Measurements from ENCODE around the gene UGP2. TPM values are rescaled to one million over a fixed set of nuclear protein-coding genes. Genes with fewer than 3 reads are reported as not detected.
"Not testable (repeated sequence)": the region's sequence is repeated elsewhere in the genome, so short reads cannot be mapped to it uniquely, and the experiment has no call there.

Gene UGP2
- total and polyA plus RNA-seq, 2 donors (not counting 1 experiment from before 2014, with no cell fraction given) = 19.1 to 68.8 TPM

- no CpG with 5 or more reads among the region's 1 CpG for WGBS (ENCODE audit: insufficient coverage)
- no peak for TF ChIP-seq EZH2 (IDR thresholded peaks at IDR 0.05; ENCODE audit: borderline replicate concordance, insufficient read depth, low read depth, low read length, poor library complexity, severe bottlenecking)
- no peak for TF ChIP-seq CTCF (IDR thresholded peaks at IDR 0.05)
Measured at GRCh38 chr2:63914311-63914710, 72.6 kb downstream of the UGP2 start.

GRCh38 chr2:63926815-63927214, 85.1 kb downstream of the UGP2 start:
- peaks cover 0 to 6% of the 10 kb centered on the region in 2 experiments for H3K36me3 ChIP-seq (replicated peaks in 1 of 2; ENCODE audit: control extremely low read depth in 1 of 2, control insufficient read depth in 1 of 2, extremely low read depth in 1 of 2, insufficient read depth in 2 of 2, low read length in 1 of 2)
- no peaks in the 10 kb centered on the region for H4K20me1 ChIP-seq (ENCODE audit: control insufficient read depth, insufficient read depth, low read length, poor library complexity, severe bottlenecking)
- 98% methylated on average over 7 of the region's 7 CpGs for WGBS (ENCODE audit: insufficient coverage)
- TF ChIP-seq EZH2 (IDR thresholded peaks at IDR 0.05; ENCODE audit: borderline replicate concordance, insufficient read depth, low read depth, low read length, poor library complexity, severe bottlenecking) (no peak), CTCF (IDR thresholded peaks at IDR 0.05) (no peak)
- ATAC-seq (ENCODE audit: low read depth) (no peak), DNase-seq (no peak)
- POLR2A ChIA-PET = no interaction called here
- H3K27ac ChIP-seq (ENCODE audit: low read length in 2 of 2) = no peak overlapping the region
- no peaks in the 10 kb centered on the region for H3K27me3 ChIP-seq (replicated peaks in 1 of 4; ENCODE audit: control extremely low read depth in 1 of 4, control insufficient read depth in 3 of 4, insufficient read depth in 4 of 4, low read length in 3 of 4)
- H3K4me3 Mint-ChIP-seq = no peak overlapping the region
- H3K27ac Mint-ChIP-seq = no peak overlapping the region
- intact Hi-C loops (cut with micrococcal nuclease) = no loop called here
- H3K27me3 Mint-ChIP-seq = no peaks in the 10 kb centered on the region
- H2AFZ ChIP-seq (ENCODE audit: insufficient read depth, low read depth, low read length, poor library complexity, severe bottlenecking) = no peak overlapping the region
- H3K79me2 ChIP-seq (ENCODE audit: control insufficient read depth, insufficient read depth, low read length) = no peaks in the 10 kb centered on the region
- H3K4me1 Mint-ChIP-seq = peaks cover 2% of the 10 kb centered on the region
- CTCF ChIA-PET = no interaction called here
- H3K9me3 Mint-ChIP-seq (ENCODE audit: insufficient read depth) = peaks cover 1% of the 10 kb centered on the region
- no peaks in the 10 kb centered on the region for H3K9me3 ChIP-seq (ENCODE audit: control extremely low read depth in 1 of 3, control insufficient read depth in 2 of 3, insufficient read depth in 1 of 3, low read length in 2 of 3)
- H3K4me1 ChIP-seq (ENCODE audit: control insufficient read depth in 2 of 2, insufficient read depth in 2 of 2, low read length in 2 of 2) = no peaks in the 10 kb centered on the region
- no peak overlapping the region for H3K4me2 ChIP-seq (replicated peaks; ENCODE audit: low read depth, low read length, poor library complexity, severe bottlenecking)
- H3K4me3 ChIP-seq (ENCODE audit: control extremely low read depth in 1 of 5, extremely low read depth in 1 of 5, insufficient read depth in 1 of 5, low read depth in 2 of 5, low read length in 4 of 5) = no peak overlapping the region
- H3K9ac ChIP-seq (ENCODE audit: low read length) = no peak overlapping the region

More at GRCh38 chr2:63914311-63914710, 72.6 kb downstream of the UGP2 start:
- intact Hi-C loops (cut with micrococcal nuclease) = no loop called here
- Mint-ChIP-seq H3K27me3 (no peaks in the 10 kb centered on the region), H3K9me3 (ENCODE audit: insufficient read depth) (no peaks in the 10 kb centered on the region), H3K4me3 (no peak overlapping the region), H3K27ac (no peak overlapping the region), H3K4me1 (no peaks in the 10 kb centered on the region)
- Histone ChIP-seq H2AFZ (ENCODE audit: insufficient read depth, low read depth, low read length, poor library complexity, severe bottlenecking) (no peak overlapping the region), H3K9me3 (ENCODE audit: control extremely low read depth in 1 of 3, control insufficient read depth in 2 of 3, insufficient read depth in 1 of 3, low read length in 2 of 3) (peaks cover 0 to 3% (median 0%) of the 10 kb centered on the region in 3 donors), H4K20me1 (ENCODE audit: control insufficient read depth, insufficient read depth, low read length, poor library complexity, severe bottlenecking) (no peaks in the 10 kb centered on the region), H3K4me3 (ENCODE audit: control extremely low read depth in 1 of 5, extremely low read depth in 1 of 5, insufficient read depth in 1 of 5, low read depth in 2 of 5, low read length in 4 of 5) (no peak overlapping the region), H3K9ac (ENCODE audit: low read length) (no peak overlapping the region), H3K79me2 (ENCODE audit: control insufficient read depth, insufficient read depth, low read length) (no peaks in the 10 kb centered on the region), H3K27ac (ENCODE audit: low read length in 2 of 2) (no peak overlapping the region), H3K27me3 (replicated peaks in 1 of 4; ENCODE audit: control extremely low read depth in 1 of 4, control insufficient read depth in 3 of 4, insufficient read depth in 4 of 4, low read length in 3 of 4) (no peaks in the 10 kb centered on the region), H3K4me2 (replicated peaks; ENCODE audit: low read depth, low read length, poor library complexity, severe bottlenecking) (no peak overlapping the region), H3K36me3 (replicated peaks in 1 of 2; ENCODE audit: control extremely low read depth in 1 of 2, control insufficient read depth in 1 of 2, extremely low read depth in 1 of 2, insufficient read depth in 2 of 2, low read length in 1 of 2) (peaks cover 12 to 39% of the 10 kb centered on the region in 2 experiments), H3K4me1 (ENCODE audit: control insufficient read depth in 2 of 2, insufficient read depth in 2 of 2, low read length in 2 of 2) (no peaks in the 10 kb centered on the region)
- ChIA-PET POLR2A (no interaction called here), CTCF (no interaction called here)
- DNase-seq = no peak
- ATAC-seq (ENCODE audit: low read depth) = no peak

GRCh38 chr2:63932104-63932503, 90.4 kb downstream of the UGP2 start:
- H3K79me2 ChIP-seq (ENCODE audit: control insufficient read depth, insufficient read depth, low read length); H2AFZ ChIP-seq (ENCODE audit: insufficient read depth, low read depth, low read length, poor library complexity, severe bottlenecking); H3K27ac Mint-ChIP-seq; H3K27me3 ChIP-seq (replicated peaks in 1 of 4; ENCODE audit: control extremely low read depth in 1 of 4, control insufficient read depth in 3 of 4, insufficient read depth in 4 of 4, low read length in 3 of 4); ATAC-seq (ENCODE audit: low read depth); intact Hi-C loops (cut with micrococcal nuclease); H3K4me1 Mint-ChIP-seq; H3K9me3 ChIP-seq (ENCODE audit: control extremely low read depth in 1 of 3, control insufficient read depth in 2 of 3, insufficient read depth in 1 of 3, low read length in 2 of 3); H3K4me1 ChIP-seq (ENCODE audit: control insufficient read depth in 2 of 2, insufficient read depth in 2 of 2, low read length in 2 of 2); H3K4me3 Mint-ChIP-seq; H3K9me3 Mint-ChIP-seq (ENCODE audit: insufficient read depth); H3K4me2 ChIP-seq (replicated peaks; ENCODE audit: low read depth, low read length, poor library complexity, severe bottlenecking); H4K20me1 ChIP-seq (ENCODE audit: control insufficient read depth, insufficient read depth, low read length, poor library complexity, severe bottlenecking); H3K4me3 ChIP-seq (ENCODE audit: control extremely low read depth in 1 of 5, extremely low read depth in 1 of 5, insufficient read depth in 1 of 5, low read depth in 2 of 5, low read length in 4 of 5); H3K36me3 ChIP-seq (replicated peaks in 1 of 2; ENCODE audit: control extremely low read depth in 1 of 2, control insufficient read depth in 1 of 2, extremely low read depth in 1 of 2, insufficient read depth in 2 of 2, low read length in 1 of 2); POLR2A ChIA-PET; CTCF ChIA-PET; DNase-seq; H3K27ac ChIP-seq (ENCODE audit: low read length in 2 of 2); H3K9ac ChIP-seq (ENCODE audit: low read length); H3K27me3 Mint-ChIP-seq: not testable (repeated sequence)
- 100% methylated on average over 1 of the region's 4 CpGs for WGBS (ENCODE audit: insufficient coverage)

All from B cell (primary cell).